Measurements from ENCODE around the gene CADPS2. TPM values are rescaled to one million over a fixed set of nuclear protein-coding genes. Genes with fewer than 3 reads are reported as not detected.

Gene CADPS2
- total RNA-seq, 1 donor from 2014 or later = 6.4 TPM

DNA sequence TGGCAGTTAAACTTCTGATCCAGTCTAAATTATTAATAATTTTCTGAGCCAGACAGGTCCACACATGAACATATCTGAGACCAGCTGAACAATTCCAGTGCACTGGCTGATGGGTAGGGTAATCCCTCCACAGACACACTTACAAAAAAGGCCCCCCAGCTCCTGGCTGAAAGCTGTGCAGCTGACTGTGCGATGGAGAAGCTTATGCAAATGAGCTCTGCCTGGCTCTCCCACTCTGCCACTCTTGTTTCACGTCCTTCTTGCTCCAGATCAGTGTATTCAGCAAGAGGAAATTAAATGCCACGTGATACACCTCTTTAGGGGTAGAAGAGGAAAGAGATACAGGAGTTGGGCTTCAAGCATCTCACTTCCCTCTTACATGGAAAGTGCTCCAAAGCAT lies 505.3 kb downstream of the CADPS2 start:
- Histone ChIP-seq H3K79me2 (ENCODE audit: insufficient read depth, low read length) (no peaks in the 10 kb centered on the region), H3K4me3 (ENCODE audit: insufficient read depth, low read depth, low read length) (no peak overlapping the region), H3K4me1 (ENCODE audit: insufficient read depth, low read length) (no peaks in the 10 kb centered on the region), H3K27ac (ENCODE audit: low read depth, low read length) (no peak overlapping the region), H4K20me1 (ENCODE audit: insufficient read depth, low read length) (no peaks in the 10 kb centered on the region), H3K27me3 (ENCODE audit: insufficient read depth, low read length) (no peaks in the 10 kb centered on the region), H3K36me3 (ENCODE audit: insufficient read depth, low read length) (no peaks in the 10 kb centered on the region), H2AFZ (ENCODE audit: low read depth, low read length) (no peak overlapping the region), H3K9me3 (ENCODE audit: insufficient read depth, low read depth, low read length) (no peaks in the 10 kb centered on the region), H3K9ac (ENCODE audit: low read length) (no peak overlapping the region), H3K4me2 (ENCODE audit: low read length) (no peak overlapping the region)
- Mint-ChIP-seq H3K9me3 (ENCODE audit: unreplicated experiment) (peaks cover 2% of the 10 kb centered on the region), H3K27ac (ENCODE audit: unreplicated experiment) (no peak overlapping the region), H3K27me3 (ENCODE audit: low read depth, unreplicated experiment) (no peaks in the 10 kb centered on the region), H3K36me3 (ENCODE audit: low read depth, unreplicated experiment) (no peaks in the 10 kb centered on the region), H3K4me1 (ENCODE audit: low read depth, unreplicated experiment) (peaks cover 2% of the 10 kb centered on the region), H3K4me3 (ENCODE audit: unreplicated experiment) (no peak overlapping the region)
- TF ChIP-seq, protein P1, sequence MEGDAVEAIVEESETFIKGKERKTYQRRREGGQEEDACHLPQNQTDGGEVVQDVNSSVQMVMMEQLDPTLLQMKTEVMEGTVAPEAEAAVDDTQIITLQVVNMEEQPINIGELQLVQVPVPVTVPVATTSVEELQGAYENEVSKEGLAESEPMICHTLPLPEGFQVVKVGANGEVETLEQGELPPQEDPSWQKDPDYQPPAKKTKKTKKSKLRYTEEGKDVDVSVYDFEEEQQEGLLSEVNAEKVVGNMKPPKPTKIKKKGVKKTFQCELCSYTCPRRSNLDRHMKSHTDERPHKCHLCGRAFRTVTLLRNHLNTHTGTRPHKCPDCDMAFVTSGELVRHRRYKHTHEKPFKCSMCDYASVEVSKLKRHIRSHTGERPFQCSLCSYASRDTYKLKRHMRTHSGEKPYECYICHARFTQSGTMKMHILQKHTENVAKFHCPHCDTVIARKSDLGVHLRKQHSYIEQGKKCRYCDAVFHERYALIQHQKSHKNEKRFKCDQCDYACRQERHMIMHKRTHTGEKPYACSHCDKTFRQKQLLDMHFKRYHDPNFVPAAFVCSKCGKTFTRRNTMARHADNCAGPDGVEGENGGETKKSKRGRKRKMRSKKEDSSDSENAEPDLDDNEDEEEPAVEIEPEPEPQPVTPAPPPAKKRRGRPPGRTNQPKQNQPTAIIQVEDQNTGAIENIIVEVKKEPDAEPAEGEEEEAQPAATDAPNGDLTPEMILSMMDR (IDR thresholded peaks at IDR 0.05; ENCODE audit: insufficient read depth, low read depth, low read length) = no peak
- no peak for TF ChIP-seq EZH2 (IDR thresholded peaks at IDR 0.05; ENCODE audit: insufficient read depth, low read length)
- FAIRE-seq (no peak), DNase-seq (ENCODE audit: low read depth) (no peak)

GRCh38 chr7:122379491-122379890 lies 506.8 kb downstream of the CADPS2 start:
- no peak for DNase-seq (ENCODE audit: low read depth)
- TF ChIP-seq, protein P1 (IDR thresholded peaks at IDR 0.05; ENCODE audit: insufficient read depth, low read depth, low read length) = no peak
- no peak for TF ChIP-seq EZH2 (IDR thresholded peaks at IDR 0.05; ENCODE audit: insufficient read depth, low read length)
- Histone ChIP-seq H3K36me3 (ENCODE audit: insufficient read depth, low read length) (no peaks in the 10 kb centered on the region), H3K9me3 (ENCODE audit: insufficient read depth, low read depth, low read length) (no peaks in the 10 kb centered on the region), H4K20me1 (ENCODE audit: insufficient read depth, low read length) (no peaks in the 10 kb centered on the region), H3K27ac (ENCODE audit: low read depth, low read length) (no peak overlapping the region), H3K27me3 (ENCODE audit: insufficient read depth, low read length) (no peaks in the 10 kb centered on the region), H3K4me3 (ENCODE audit: insufficient read depth, low read depth, low read length) (no peak overlapping the region), H3K79me2 (ENCODE audit: insufficient read depth, low read length) (no peaks in the 10 kb centered on the region), H3K9ac (ENCODE audit: low read length) (no peak overlapping the region), H3K4me2 (ENCODE audit: low read length) (no peak overlapping the region), H2AFZ (ENCODE audit: low read depth, low read length) (no peak overlapping the region), H3K4me1 (ENCODE audit: insufficient read depth, low read length) (no peaks in the 10 kb centered on the region)
- no peaks in the 10 kb centered on the region for H3K27me3 Mint-ChIP-seq (ENCODE audit: low read depth, unreplicated experiment)
- H3K4me1 Mint-ChIP-seq (ENCODE audit: low read depth, unreplicated experiment) = peaks cover 2% of the 10 kb centered on the region
- no peak for FAIRE-seq
- H3K4me3 Mint-ChIP-seq (ENCODE audit: unreplicated experiment) = no peak overlapping the region
- H3K9me3 Mint-ChIP-seq (ENCODE audit: unreplicated experiment) = peaks cover 2% of the 10 kb centered on the region
- H3K36me3 Mint-ChIP-seq (ENCODE audit: low read depth, unreplicated experiment) = no peaks in the 10 kb centered on the region
- H3K27ac Mint-ChIP-seq (ENCODE audit: unreplicated experiment) = no peak overlapping the region

DNA sequence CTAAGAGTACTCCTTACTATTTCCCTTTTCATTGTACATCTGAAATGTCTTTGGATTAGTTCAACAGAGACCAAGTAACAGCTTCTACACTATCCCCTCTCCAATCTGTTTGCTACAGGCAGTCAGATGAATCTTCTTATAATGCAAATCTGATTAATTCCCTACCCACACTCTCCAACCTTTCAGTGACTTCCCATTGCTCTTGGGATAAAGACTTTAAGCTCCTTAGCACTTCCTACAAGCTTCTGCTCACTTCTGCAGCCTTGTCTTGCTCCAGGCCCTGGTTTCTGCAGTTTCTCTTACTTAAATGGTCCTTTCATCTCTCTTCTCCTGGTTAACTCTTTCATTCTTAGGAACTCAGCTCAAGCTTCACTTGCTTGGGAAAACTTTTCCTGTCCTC lies 516.5 kb downstream of the CADPS2 start:
- DNase-seq (ENCODE audit: low read depth) = no peak
- Mint-ChIP-seq H3K27me3 (ENCODE audit: low read depth, unreplicated experiment) (no peaks in the 10 kb centered on the region), H3K36me3 (ENCODE audit: low read depth, unreplicated experiment) (no peaks in the 10 kb centered on the region), H3K27ac (ENCODE audit: unreplicated experiment) (no peak overlapping the region), H3K9me3 (ENCODE audit: unreplicated experiment) (no peaks in the 10 kb centered on the region), H3K4me1 (ENCODE audit: low read depth, unreplicated experiment) (no peaks in the 10 kb centered on the region), H3K4me3 (ENCODE audit: unreplicated experiment) (no peak overlapping the region)
- Histone ChIP-seq H3K27ac (ENCODE audit: low read depth, low read length) (no peak overlapping the region), H3K9me3 (ENCODE audit: insufficient read depth, low read depth, low read length) (no peaks in the 10 kb centered on the region), H3K4me2 (ENCODE audit: low read length) (no peak overlapping the region), H3K36me3 (ENCODE audit: insufficient read depth, low read length) (no peaks in the 10 kb centered on the region), H3K27me3 (ENCODE audit: insufficient read depth, low read length) (no peaks in the 10 kb centered on the region), H3K9ac (ENCODE audit: low read length) (no peak overlapping the region), H3K4me1 (ENCODE audit: insufficient read depth, low read length) (no peaks in the 10 kb centered on the region), H4K20me1 (ENCODE audit: insufficient read depth, low read length) (no peaks in the 10 kb centered on the region), H2AFZ (ENCODE audit: low read depth, low read length) (no peak overlapping the region), H3K4me3 (ENCODE audit: insufficient read depth, low read depth, low read length) (no peak overlapping the region), H3K79me2 (ENCODE audit: insufficient read depth, low read length) (no peaks in the 10 kb centered on the region)
- FAIRE-seq = no peak
- TF ChIP-seq, protein P1 (IDR thresholded peaks at IDR 0.05; ENCODE audit: insufficient read depth, low read depth, low read length) = no peak
- no peak for TF ChIP-seq EZH2 (IDR thresholded peaks at IDR 0.05; ENCODE audit: insufficient read depth, low read length)
